Caco-2 (cell line): ENCODE results near the gene BHMT2. TPM values are rescaled to one million over a fixed set of nuclear protein-coding genes. Genes with fewer than 3 reads are reported as not detected.

Source experiments
- BruUV-seq: library from RNA; stranded (reverse); fragments of 400-500 nt; replicated peaks from 2 replicates; lab custom pipeline; 2021; lab: Mats Ljungman, UMichigan
- CTCF ChIA-PET: fragments of 300-600 bp; sonication (Branson Sonifier 250); formaldehyde crosslinking; loops from one replicate; lab custom pipeline; 2022; ENCODE audit warnings: antibody characterized with exemption; lab: Charles Lee
- POLR2A ChIA-PET: fragments of 300-600 bp; sonication (Branson Sonifier 250); formaldehyde crosslinking; loops from one replicate; lab custom pipeline; 2022; ENCODE audit warnings: antibody characterized with exemption; lab: Charles Lee
- DNase-seq, 2 experiments: peaks; one replicate each; pipeline versions ENCODE4 v3.0.0 to v3.0.0-alpha.2; 2020 to 2022
- H3K27me3 ChIP-seq: replicated peaks from 2 replicates; pipeline ENCODE4 v1.6.0; 2011; ENCODE audit warnings: low read length; ENCODE audit not compliant: control insufficient read depth, insufficient read depth
- H3K36me3 ChIP-seq: 2 replicates; pipeline ENCODE4 v1.5.1; 2011; ENCODE audit warnings: low read length; ENCODE audit not compliant: control insufficient read depth, insufficient read depth
- H3K4me1 ChIP-seq: fragments of 250-450 bp; sonication (Bioruptor Pico); 2 replicates; pipeline ENCODE4 v1.5.1; 2020; ENCODE audit warnings: mild to moderate bottlenecking
- H3K4me3 ChIP-seq: 2 replicates; pipeline ENCODE4 v1.5.1; 2011; ENCODE audit warnings: low read depth, mild to moderate bottlenecking, control low read depth, low read length
- H3K9me3 ChIP-seq: fragments of 250-450 bp; sonication (Bioruptor Pico); 2 replicates; pipeline ENCODE4 v1.5.1; 2020; ENCODE audit warnings: mild to moderate bottlenecking, moderate library complexity
- H3K27ac Mint-ChIP-seq: one replicate; pipeline ENCODE4 v1.8.0; 2022; ENCODE audit warnings: mixed read lengths; ENCODE audit not compliant: unreplicated experiment
- H3K27me3 Mint-ChIP-seq: one replicate; pipeline ENCODE4 v1.8.0; 2022; ENCODE audit warnings: mixed read lengths; ENCODE audit not compliant: insufficient read depth, unreplicated experiment
- H3K36me3 Mint-ChIP-seq: one replicate; pipeline ENCODE4 v1.8.0; 2022; ENCODE audit warnings: mild to moderate bottlenecking, mixed read lengths; ENCODE audit not compliant: insufficient read depth, unreplicated experiment
- H3K4me1 Mint-ChIP-seq: one replicate; pipeline ENCODE4 v1.8.0; 2022; ENCODE audit warnings: low read depth, mixed read lengths; ENCODE audit not compliant: unreplicated experiment
- H3K4me3 Mint-ChIP-seq: one replicate; pipeline ENCODE4 v1.8.0; 2022; ENCODE audit warnings: mild to moderate bottlenecking, moderate library complexity, mixed read lengths; ENCODE audit not compliant: unreplicated experiment
- H3K9me3 Mint-ChIP-seq: one replicate; pipeline ENCODE4 v1.8.0; 2022; ENCODE audit warnings: mixed read lengths; ENCODE audit not compliant: unreplicated experiment
- intact Hi-C: fragments of 100-400 bp; cut with micrococcal nuclease; formaldehyde crosslinking; loops from one replicate; pipeline ENCODE4 v1.10.0; 2022; ENCODE audit not compliant: unreplicated experiment
- total RNA-seq: library from RNA; stranded (reverse); gene quantifications from 2 replicates; pipeline ENCODE4 v1.2.3, GENCODE V29; 2022
- TF ChIP-seq, protein P1 (sequence below), 2 experiments: fragments of 200-600 bp in 1 of 2; IDR thresholded peaks; 1 replicate in 1 of 2; 2 replicates in 1 of 2; pipeline versions ENCODE4 v1.5.1 to v1.8.0; 2011 to 2022; ENCODE audit warnings: antibody characterized with exemption in 1 of 2, control low read depth in 1 of 2, inconsistent platforms in 1 of 2, low read depth in 1 of 2, low read length in 1 of 2, mild to moderate bottlenecking in 1 of 2, moderate library complexity in 1 of 2; ENCODE audit not compliant: insufficient read depth in 1 of 2, severe bottlenecking in 1 of 2, unreplicated experiment in 1 of 2

Gene BHMT2
- total RNA-seq, 1 experiment from 2014 or later, result not detected

DNA sequence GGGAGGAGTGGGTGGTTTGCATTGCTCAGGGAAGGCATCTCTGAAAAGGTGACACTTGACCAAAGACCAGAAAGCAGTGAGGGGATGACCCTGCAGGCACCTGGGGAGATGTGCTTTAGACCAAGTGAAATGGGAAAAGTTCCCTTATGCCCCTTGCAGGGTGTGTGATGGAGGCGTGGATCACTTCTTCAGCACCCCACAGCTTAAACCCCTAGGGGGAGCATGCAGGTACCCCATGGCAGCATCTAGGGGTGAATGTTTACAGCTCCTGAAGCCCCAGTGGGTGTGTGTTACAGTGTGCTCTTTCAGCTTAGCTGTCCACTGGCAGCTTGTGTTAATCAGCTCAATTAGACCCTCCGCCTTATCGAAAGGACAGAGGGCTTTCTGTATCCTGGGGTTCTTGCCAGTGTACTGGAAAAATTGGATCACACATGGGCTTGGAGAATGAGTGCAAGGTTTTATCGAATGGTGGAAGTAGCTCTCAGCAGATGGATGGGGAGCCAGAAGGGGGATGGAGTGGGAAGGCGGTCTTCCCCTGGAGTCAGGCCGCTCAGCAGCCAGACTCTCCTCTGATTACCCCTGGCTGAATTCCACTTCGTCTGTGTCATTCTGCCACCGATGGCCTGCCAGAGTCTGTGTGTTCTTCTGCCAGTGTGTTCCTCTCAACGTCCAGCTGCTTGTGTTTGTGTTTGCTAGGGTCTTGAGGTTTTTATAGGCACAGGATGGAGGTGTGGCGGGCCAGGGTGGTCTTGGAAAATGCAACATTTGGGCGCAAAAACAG lies 6.3 kb downstream of the BHMT2 start:
- Mint-ChIP-seq H3K4me1 (no peaks in the 10 kb centered on the region), H3K4me3 (no peak overlapping the region), H3K27me3 (peaks cover 5% of the 10 kb centered on the region), H3K27ac (no peak overlapping the region), H3K9me3 (no peaks in the 10 kb centered on the region), H3K36me3 (no peaks in the 10 kb centered on the region)
- Histone ChIP-seq H3K4me1 (no peaks in the 10 kb centered on the region), H3K36me3 (no peaks in the 10 kb centered on the region), H3K9me3 (no peaks in the 10 kb centered on the region), H3K27me3 (no peaks in the 10 kb centered on the region), H3K4me3 (no peak overlapping the region)
- ChIA-PET POLR2A (no interaction called here), CTCF (interaction anchor here (2.0 kb wide), 1 partner anchor 51 kb away, joined by 7 read pairs; no protein-coding TSS in a partner anchor)
- TF ChIP-seq, protein P1, sequence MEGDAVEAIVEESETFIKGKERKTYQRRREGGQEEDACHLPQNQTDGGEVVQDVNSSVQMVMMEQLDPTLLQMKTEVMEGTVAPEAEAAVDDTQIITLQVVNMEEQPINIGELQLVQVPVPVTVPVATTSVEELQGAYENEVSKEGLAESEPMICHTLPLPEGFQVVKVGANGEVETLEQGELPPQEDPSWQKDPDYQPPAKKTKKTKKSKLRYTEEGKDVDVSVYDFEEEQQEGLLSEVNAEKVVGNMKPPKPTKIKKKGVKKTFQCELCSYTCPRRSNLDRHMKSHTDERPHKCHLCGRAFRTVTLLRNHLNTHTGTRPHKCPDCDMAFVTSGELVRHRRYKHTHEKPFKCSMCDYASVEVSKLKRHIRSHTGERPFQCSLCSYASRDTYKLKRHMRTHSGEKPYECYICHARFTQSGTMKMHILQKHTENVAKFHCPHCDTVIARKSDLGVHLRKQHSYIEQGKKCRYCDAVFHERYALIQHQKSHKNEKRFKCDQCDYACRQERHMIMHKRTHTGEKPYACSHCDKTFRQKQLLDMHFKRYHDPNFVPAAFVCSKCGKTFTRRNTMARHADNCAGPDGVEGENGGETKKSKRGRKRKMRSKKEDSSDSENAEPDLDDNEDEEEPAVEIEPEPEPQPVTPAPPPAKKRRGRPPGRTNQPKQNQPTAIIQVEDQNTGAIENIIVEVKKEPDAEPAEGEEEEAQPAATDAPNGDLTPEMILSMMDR (IDR thresholded peaks at IDR 0.05; ENCODE audit: insufficient read depth in 1 of 2, low read depth in 1 of 2, low read length in 1 of 2, severe bottlenecking in 1 of 2, unreplicated experiment in 1 of 2), result no peak
- DNase-seq, result no peak
- intact Hi-C loops, result no loop called here
- no TSS peak for BruUV-seq

DNA sequence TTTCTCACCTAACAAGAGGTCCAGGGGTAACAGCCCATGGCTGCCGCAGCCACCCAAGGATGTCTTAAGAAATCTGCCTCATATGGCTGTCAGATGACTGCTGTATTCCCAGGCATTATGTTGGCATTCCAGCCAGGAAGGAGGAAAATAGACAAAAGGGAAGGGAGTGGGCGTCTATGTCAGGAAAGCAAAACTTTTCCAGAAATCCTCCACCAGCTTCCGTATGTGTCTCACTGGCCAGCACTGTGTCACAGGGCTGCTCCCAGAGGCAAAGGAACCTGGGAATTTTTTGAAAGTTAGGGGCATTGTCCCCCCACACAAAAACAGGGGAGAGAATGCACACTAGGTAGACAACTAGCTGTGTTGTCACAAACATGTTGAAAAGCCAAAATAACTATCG lies 7.3 kb downstream of the BHMT2 start:
- Mint-ChIP-seq H3K4me3 (no peak overlapping the region), H3K9me3 (no peaks in the 10 kb centered on the region), H3K36me3 (no peaks in the 10 kb centered on the region), H3K27me3 (peaks cover 5% of the 10 kb centered on the region), H3K27ac (no peak overlapping the region), H3K4me1 (no peaks in the 10 kb centered on the region)
- H3K9me3 ChIP-seq, result no peaks in the 10 kb centered on the region
- TF ChIP-seq, protein P1 (IDR thresholded peaks at IDR 0.05; ENCODE audit: insufficient read depth in 1 of 2, low read depth in 1 of 2, low read length in 1 of 2, severe bottlenecking in 1 of 2, unreplicated experiment in 1 of 2), result no peak
- H3K4me1 ChIP-seq, result no peaks in the 10 kb centered on the region
- no peak for DNase-seq
- intact Hi-C loops, result no loop called here
- H3K27me3 ChIP-seq, result no peaks in the 10 kb centered on the region
- CTCF ChIA-PET, result no interaction called here
- H3K4me3 ChIP-seq, result no peak overlapping the region
- H3K36me3 ChIP-seq, result no peaks in the 10 kb centered on the region
- no TSS peak for BruUV-seq
- POLR2A ChIA-PET, result no interaction called here

DNA sequence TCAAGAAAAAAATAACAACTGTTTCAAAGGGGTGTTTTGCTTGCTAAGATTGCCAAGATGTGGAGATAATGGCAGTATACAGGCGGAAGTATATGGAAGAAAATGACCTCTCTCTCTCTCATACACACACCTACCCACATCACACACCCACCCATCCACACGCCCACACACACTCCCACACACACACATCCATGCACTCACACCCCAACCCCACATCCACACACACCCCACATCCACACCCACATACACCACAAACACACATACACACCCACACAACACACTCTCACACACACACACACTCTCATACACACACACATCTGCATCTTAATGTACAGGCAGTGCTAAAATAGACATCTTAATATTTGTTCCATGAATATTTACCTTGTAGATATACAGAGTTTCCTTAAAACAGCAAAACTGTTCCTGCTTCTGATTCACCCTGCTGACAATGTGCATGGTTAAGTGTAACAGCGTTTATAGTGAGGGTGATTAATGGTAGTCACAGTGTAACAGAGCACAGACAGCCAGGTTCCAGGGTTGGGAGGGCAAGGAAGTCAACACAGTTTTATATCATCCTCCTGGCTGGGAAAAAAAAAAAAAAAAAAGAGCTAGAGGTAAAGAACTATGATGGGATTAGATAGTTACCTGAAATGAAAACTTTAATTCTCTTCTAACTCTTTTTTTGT lies 8.3 kb downstream of the BHMT2 start:
- H3K4me3 ChIP-seq, result no peak overlapping the region
- CTCF ChIA-PET, result no interaction called here
- H3K4me1 ChIP-seq, result no peaks in the 10 kb centered on the region
- H3K4me3 Mint-ChIP-seq, result no peak overlapping the region
- peaks cover 5% of the 10 kb centered on the region for H3K27me3 Mint-ChIP-seq
- H3K36me3 ChIP-seq, result no peaks in the 10 kb centered on the region
- no peaks in the 10 kb centered on the region for H3K36me3 Mint-ChIP-seq
- POLR2A ChIA-PET, result interaction anchor here (0.6 kb wide), 1 partner anchor 1991 kb away, joined by 6 read pairs; no protein-coding TSS in a partner anchor
- H3K4me1 Mint-ChIP-seq, result no peaks in the 10 kb centered on the region
- TF ChIP-seq, protein P1 (IDR thresholded peaks at IDR 0.05; ENCODE audit: insufficient read depth in 1 of 2, low read depth in 1 of 2, low read length in 1 of 2, severe bottlenecking in 1 of 2, unreplicated experiment in 1 of 2), result no peak
- H3K9me3 ChIP-seq, result no peaks in the 10 kb centered on the region
- no peak for DNase-seq
- H3K27me3 ChIP-seq, result no peaks in the 10 kb centered on the region
- H3K27ac Mint-ChIP-seq, result no peak overlapping the region
- intact Hi-C loops, result no loop called here
- H3K9me3 Mint-ChIP-seq, result no peaks in the 10 kb centered on the region
- BruUV-seq, result no TSS peak
